Measurements from ENCODE around the gene HPS4.

HPS4 gene

GRCh38 chr22:26450453-26451185 is 33.0 kb downstream of the HPS4 start:
- no peak overlapping the region for H3K27ac ChIP-seq
- TF ChIP-seq CTCF (IDR thresholded peaks at IDR 0.05), result no peak
- TF ChIP-seq ZFX (IDR thresholded peaks at IDR 0.05; ENCODE audit: borderline replicate concordance), result no peak

GRCh38 chr22:26448941-26449340 is 34.6 kb downstream of the HPS4 start:
- H3K27ac ChIP-seq, result no peak overlapping the region
- no peak for TF ChIP-seq CTCF (IDR thresholded peaks at IDR 0.05)
- TF ChIP-seq ZFX (IDR thresholded peaks at IDR 0.05; ENCODE audit: borderline replicate concordance), result no peak

GRCh38 chr22:26448334-26448733 is 35.2 kb downstream of the HPS4 start:
- H3K27ac ChIP-seq, result no peak overlapping the region
- TF ChIP-seq CTCF (IDR thresholded peaks at IDR 0.05) (no peak), ZFX (IDR thresholded peaks at IDR 0.05; ENCODE audit: borderline replicate concordance) (no peak)

- TF ChIP-seq CTCF (IDR thresholded peaks at IDR 0.05), result no peak
- no peak for TF ChIP-seq ZFX (IDR thresholded peaks at IDR 0.05; ENCODE audit: borderline replicate concordance)
- no peak overlapping the region for H3K27ac ChIP-seq
Observed at GRCh38 chr22:26447584-26448329, 35.8 kb downstream of the HPS4 start.

- TF ChIP-seq CTCF (IDR thresholded peaks at IDR 0.05) (no peak), ZFX (IDR thresholded peaks at IDR 0.05; ENCODE audit: borderline replicate concordance) (no peak)
- no peak overlapping the region for H3K27ac ChIP-seq
Observed at GRCh38 chr22:26446808-26447515, 36.6 kb downstream of the HPS4 start.

- peak; percentile 21; the same call in 1 of the 2 replicates for TF ChIP-seq CTCF (IDR thresholded peaks at IDR 0.05)
- no peak for TF ChIP-seq ZFX (IDR thresholded peaks at IDR 0.05; ENCODE audit: borderline replicate concordance)
- H3K27ac ChIP-seq, result no peak overlapping the region
Observed at GRCh38 chr22:26445577-26446275, 37.9 kb downstream of the HPS4 start.
